Right lung (tissue), 10 donors: ENCODE results near the gene POLR3C. TPM values are rescaled to one million over a fixed set of nuclear protein-coding genes. Genes with fewer than 3 reads are reported as not detected.
"Not testable (repeated sequence)": the region's sequence is repeated elsewhere in the genome, so short reads cannot be mapped to it uniquely, and the experiment has no call there.

ENCODE experiments used
- DNase-seq, 2 donors: peaks; one replicate each; pipeline ENCODE4 v3.0.0-alpha.2; 2013
- long read RNA-seq, 8 donors: transcript quantifications; one replicate each; lab custom pipeline, GENCODE V29; 2026
- polyA plus RNA-seq, 5 donors: library from polyadenylated mRNA; unstranded; fragments of 120-200 nt; gene quantifications; one replicate each; pipeline versions ENCODE4 v1.2.1 to v1.2.3, GENCODE V29; 2013; ENCODE audit warnings: inconsistent platforms in 1 of 5, low replicate concordance in 1 of 5; ENCODE audit not compliant: insufficient read length in 5 of 5, insufficient read depth in 1 of 5

Gene POLR3C, protein sequence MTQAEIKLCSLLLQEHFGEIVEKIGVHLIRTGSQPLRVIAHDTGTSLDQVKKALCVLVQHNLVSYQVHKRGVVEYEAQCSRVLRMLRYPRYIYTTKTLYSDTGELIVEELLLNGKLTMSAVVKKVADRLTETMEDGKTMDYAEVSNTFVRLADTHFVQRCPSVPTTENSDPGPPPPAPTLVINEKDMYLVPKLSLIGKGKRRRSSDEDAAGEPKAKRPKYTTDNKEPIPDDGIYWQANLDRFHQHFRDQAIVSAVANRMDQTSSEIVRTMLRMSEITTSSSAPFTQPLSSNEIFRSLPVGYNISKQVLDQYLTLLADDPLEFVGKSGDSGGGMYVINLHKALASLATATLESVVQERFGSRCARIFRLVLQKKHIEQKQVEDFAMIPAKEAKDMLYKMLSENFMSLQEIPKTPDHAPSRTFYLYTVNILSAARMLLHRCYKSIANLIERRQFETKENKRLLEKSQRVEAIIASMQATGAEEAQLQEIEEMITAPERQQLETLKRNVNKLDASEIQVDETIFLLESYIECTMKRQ
- polyA plus RNA-seq = 10 to 100 TPM; 28.5 to 37.7 (median 35.9) TPM
- long read RNA-seq, donor 1, transcript POLR3C-201 (15 exons, 1,851 nt) = major isoform, 6 of 12 reads
- long read RNA-seq, donor 1, partial matches to known transcripts = 5 of 12 reads
- long read RNA-seq, donor 1, other reads (novel, unspliced or antisense) = 0 of 12 reads
- long read RNA-seq, donor 2, transcript POLR3C-201 (15 exons, 1,851 nt) = major isoform, 8 of 8 reads
- long read RNA-seq, donor 2, partial matches to known transcripts = 0 of 8 reads
- long read RNA-seq, donor 2, other reads (novel, unspliced or antisense) = 0 of 8 reads
- long read RNA-seq, donor 3, transcript POLR3C-201 (15 exons, 1,851 nt) = major isoform, 5 of 11 reads
- long read RNA-seq, donor 3, partial matches to known transcripts = 5 of 11 reads
- long read RNA-seq, donor 3, other reads (novel, unspliced or antisense) = 0 of 11 reads
- long read RNA-seq, donor 4, transcript POLR3C-201 (15 exons, 1,851 nt) = major isoform, 7 of 25 reads
- long read RNA-seq, donor 4, partial matches to known transcripts = 17 of 25 reads
- long read RNA-seq, donor 4, other reads (novel, unspliced or antisense) = 0 of 25 reads
- long read RNA-seq, donor 5, transcript POLR3C-201 (15 exons, 1,851 nt) = major isoform, 5 of 5 reads
- long read RNA-seq, donor 5, partial matches to known transcripts = 0 of 5 reads
- long read RNA-seq, donor 5, other reads (novel, unspliced or antisense) = 0 of 5 reads
- long read RNA-seq, donor 6, transcript POLR3C-201 (15 exons, 1,851 nt) = major isoform, 10 of 10 reads
- long read RNA-seq, donor 6, partial matches to known transcripts = 0 of 10 reads
- long read RNA-seq, donor 6, other reads (novel, unspliced or antisense) = 0 of 10 reads
- long read RNA-seq, donor 7, transcript POLR3C-201 (15 exons, 1,851 nt) = major isoform, 5 of 14 reads
- long read RNA-seq, donor 7, partial matches to known transcripts = 9 of 14 reads
- long read RNA-seq, donor 7, other reads (novel, unspliced or antisense) = 0 of 14 reads
- long read RNA-seq, donor 8 = 0 reads

DNA sequence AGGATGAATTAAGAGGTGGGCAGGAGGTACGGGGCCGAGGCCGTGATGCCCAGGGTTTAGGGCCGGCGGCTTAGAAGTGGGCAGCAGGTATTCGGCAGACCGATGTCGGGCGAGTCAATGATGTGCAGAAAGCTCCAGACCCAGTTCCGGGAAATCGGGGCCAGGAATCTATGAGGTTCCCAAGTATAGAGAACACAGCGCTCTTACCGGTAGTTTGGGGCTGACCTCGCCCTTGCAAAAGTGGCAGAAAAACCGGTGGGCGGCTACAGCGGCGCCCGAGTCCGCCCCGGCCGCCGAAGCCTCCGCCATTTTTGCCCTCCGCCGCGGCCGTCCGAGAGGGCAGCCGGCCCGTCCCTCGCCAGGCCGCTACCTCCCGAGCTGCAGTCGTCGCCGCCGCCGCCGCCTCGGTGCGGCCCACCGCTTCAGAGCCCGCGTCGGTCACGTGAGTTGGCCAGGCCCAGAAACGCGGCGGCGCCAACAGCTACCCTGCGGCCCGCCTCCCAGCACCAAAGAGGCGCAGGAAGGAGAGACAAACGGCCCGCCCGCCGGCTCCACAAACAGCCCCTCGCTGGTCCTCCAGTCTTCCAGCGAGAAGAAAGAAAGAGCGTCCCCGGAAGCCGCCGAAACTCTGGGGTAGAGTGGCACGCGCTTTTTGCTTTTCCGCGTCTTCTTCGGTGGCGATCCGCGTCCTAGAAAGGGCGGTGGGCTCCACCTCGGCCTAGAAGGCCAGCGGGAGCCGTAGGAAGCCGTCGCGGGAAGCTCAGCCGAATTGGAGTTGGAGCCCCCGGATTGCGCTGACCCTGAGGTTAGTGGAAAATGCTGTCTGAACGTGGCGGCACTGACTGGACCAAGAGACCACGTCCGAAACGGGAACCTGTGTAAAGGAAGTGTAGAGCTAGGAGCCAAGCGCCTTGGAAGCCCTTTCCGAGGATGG is at the start of gene POLR3C, which contains the start of gene RNF115:
Gene POLR3C (plus strand): TSS at position 636 of the 934 bp plus-strand sequence. CDS start 1,577 bp downstream, outside the sequence.
Gene RNF115 (minus strand): TSS at position 531 of the 934 bp plus-strand sequence. CDS start 222 bp downstream, at position 309.
- peak; percentile 86 to 88 for DNase-seq

DNA sequence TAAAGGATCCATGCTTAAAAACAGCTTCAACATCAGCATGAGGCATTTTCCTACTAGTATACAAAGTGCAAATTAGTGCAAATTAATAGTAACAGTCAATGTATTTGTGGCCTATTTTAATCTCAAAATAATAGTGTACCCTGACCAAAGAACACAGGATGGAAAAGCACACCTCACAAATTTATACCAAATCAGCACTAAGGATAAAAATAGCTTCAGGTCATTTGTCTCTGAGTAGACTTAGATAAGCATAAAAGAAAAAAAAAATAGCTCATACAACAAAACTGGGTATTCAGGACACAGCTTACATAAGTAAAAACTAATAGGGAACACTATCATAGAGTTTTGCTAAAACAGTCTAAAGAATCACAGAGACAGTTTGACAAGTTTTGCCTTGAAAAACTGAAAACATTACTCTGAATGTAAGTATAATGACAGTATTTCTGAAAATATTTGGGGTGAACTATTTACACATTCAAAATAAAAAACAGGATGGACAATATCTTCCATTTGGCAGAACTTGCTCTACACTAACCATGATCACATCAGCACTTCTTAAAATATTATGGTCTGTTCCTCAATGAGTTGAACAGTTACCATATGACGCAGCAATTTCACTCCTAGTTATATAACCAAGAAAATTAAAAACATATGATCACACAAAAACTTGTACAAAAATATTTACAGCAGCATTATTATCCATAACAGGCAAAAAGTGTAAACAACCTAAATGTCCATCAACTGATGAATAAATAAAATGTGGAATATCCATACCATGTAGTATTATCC is 46.4 kb upstream of the POLR3C start:
- DNase-seq = no peak

DNA sequence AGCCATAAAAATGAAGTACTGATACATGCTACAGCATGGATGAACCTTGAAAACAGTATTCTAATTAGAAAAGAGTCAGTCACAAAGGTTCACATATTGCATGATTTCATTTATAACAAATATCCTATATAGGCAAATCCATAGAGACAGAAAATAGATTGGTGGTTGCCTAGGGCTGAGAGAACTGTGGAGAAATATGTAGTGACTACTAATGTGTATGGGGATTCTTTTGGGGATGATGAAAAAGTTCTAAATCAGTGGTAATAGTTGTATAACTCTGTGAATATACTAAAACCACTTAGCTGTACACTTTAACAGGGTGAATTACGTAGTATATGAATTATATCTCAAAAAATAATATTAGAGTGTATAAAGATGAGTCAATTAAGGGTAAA is 45.9 kb upstream of the POLR3C start:
- DNase-seq = no peak

DNA sequence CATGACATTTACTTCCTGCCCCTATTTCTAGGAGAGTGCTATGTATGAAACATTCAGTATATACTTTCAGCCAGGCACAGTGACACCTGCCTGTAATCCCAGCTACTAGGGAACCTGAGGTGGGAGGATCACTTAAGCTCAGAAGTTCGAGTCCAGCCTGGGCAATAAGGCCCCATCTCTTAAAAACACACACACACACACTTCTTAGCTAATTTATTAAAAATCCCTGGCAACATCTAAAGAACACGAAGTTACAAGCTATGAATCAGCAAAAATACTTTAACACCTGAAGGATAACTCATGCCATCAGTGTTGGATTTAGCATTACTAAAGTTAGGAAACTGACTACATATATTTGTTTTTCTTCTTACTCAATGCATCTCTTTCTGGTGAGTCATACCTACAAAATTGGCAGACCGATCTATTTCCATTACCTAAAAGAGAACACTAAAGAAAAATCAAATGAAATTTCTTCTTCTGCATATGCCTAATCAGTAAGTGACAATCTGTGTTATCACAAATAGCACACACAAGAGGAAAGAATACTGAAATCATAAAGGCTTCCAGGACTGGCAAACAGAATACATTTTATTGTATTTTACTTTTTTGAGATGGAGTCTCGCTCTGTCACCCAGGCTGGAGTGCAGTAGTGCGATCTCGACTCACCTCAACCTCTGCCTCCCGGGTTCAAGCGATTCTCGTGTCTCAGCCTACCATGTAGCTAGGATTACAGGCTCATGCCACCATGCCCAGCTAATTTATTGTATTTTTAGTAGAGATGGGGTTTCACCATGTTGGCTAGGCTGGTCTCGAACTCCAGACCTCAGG is 41.5 kb upstream of the POLR3C start:
- DNase-seq = no peak

DNA sequence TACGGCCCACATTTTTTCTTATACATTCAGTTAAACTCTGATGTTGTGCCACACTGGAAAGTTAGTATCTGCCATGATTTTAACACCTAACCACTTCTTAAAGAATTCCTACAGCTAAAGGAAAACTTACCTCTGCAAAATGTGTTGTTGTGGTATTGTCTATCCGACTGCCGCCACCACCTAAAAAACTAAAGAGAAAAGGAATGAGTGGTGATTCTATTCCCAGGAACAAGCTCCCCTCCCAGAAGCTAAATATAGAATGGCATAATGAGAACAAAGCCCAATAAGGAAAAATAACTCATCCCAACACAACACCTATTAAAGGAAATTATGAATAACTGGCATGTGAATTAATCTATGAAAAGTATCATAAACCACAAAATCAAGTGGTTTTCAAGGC is 39.6 kb upstream of the POLR3C start:
- DNase-seq = no peak

DNA sequence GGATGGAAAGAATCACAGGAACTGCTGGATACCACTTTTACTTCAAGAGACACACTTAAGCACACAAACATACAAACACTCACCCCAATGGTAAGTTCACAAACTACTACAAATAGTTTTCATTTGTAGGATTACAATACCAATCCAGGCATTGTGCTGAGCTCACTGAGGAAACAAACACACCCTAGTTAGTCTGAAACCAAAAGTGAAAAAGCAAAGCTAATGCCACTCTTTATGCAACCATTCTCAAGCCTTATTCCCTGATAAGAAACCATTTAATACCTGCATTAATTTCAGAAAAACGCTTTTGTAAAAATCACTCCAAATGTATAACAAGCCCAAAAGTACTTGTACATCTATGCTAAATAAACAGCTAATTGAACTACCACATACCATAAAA is 38.5 kb upstream of the POLR3C start:
- no peak for DNase-seq

DNA sequence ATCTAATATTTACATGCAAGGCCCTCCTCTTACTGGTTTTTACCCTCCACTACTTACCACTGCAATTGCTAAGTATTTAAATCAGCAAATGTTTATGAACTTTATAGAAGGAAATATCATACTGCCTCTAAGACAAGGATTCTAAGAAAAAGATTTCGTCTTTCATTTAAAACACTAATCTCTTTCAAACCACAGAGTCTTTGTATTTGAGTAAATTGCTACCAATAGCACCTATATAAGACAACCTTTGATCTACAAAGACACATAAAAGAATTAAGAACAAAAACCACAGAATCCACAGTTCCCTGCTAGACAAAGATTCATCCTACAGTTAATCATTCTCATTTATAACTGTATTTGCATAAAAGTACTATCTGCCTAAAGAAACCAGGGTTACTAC is 37.7 kb upstream of the POLR3C start:
- no peak for DNase-seq

DNA sequence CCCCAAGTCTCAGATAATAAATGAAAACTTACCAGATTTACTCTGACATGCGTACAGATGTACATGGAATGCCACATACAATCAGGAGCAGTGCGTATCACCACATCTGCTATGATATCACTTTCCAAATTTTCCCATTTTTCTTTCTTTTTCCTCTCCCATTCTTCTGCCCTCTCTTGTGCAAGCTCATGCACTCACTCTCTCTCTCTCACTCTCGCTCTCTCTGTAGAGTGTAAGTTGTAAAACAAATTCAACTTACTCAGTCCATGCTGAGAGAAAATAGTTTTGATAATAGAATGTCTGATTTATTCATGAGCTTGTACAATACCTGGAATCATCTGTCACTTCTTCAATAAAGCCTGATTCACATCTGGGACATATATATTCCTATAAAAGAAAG is 35.4 kb upstream of the POLR3C start:
- no peak for DNase-seq

DNA sequence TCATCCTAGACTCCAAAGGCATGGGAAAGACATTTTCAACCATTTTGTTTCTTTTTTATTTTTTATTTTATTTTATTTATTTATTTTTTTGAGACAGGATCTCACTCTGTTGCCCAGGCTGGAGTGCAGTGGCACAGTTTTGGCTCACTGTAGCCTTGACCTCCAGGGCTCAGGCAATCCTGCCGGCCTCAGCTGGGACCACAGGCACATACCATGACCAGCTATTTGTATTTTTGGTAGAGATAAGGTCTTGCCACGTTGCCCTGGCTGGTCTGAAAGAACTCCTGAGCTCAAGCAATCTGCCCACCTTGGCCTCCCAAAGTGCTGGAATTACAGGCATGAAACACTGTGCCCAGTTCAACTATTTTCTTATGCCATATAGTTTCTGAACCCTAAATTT is 32.1 kb upstream of the POLR3C start:
- not testable (repeated sequence) for DNase-seq

DNA sequence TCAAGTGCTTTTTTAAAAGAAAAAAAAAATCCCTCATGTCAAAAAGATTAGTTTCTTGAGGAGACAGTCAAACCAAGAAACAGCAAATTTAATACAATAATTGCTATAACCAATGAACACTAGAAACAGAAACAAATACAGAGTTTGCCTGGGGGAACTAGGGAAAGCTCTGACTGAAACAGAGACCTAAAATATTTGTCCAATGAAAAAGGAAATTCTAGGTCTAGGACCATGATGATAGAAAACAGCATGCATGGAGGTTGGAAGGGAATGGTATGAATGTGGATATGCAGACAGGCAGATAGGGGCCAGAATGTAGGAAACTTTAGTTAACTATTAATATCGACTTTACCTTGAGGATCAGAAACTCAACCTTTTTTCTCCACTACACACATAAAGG is 31.5 kb upstream of the POLR3C start:
- no peak for DNase-seq

DNA sequence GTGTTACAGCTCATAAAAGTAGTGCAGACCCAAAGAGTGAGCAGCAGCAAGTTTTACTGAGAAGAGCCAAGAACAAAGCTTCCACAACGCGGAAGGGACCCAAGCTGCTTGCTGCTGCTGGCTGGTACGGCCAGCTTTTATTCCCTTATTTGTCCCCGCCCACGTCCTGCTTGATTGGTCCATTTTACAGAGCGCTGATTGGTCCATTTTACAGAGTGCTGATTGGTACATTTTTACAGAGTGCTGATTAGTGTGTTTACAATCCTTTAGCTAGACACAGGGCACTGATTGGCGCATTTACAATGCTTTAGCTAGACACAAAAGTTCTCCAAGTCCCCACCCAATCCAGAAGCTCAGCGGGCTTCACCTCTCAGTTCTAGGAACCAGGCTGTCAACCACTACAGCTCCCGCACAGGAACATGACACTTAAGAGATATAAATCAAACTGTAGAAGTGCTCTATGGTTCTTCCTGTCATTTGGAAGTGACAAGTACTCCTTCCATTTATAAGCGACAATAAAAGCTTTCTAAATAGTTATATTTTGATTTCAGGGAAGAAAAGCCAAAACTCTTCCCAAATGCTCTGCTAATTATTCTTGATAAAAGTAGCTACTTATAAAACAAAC is 28.6 kb upstream of the POLR3C start:
- DNase-seq = no peak

DNA sequence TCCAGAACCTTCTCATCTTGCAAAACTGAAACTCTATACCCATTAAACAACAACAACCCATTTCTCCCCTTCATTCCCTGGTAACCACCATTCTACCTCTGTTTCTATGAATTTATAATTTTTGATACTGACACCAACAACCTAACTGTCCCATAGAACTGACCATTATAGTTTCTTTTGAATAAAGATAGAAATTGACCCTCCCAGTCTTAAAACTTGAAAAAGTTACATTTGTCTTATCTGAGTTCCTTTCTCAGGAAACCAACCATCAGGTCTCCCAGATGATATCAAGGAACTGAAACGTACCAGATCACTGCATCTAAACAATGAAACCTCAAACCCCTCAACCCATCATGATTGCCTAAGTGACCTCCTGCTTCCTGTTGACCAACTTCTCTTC is 27.2 kb upstream of the POLR3C start:
- no peak for DNase-seq

DNA sequence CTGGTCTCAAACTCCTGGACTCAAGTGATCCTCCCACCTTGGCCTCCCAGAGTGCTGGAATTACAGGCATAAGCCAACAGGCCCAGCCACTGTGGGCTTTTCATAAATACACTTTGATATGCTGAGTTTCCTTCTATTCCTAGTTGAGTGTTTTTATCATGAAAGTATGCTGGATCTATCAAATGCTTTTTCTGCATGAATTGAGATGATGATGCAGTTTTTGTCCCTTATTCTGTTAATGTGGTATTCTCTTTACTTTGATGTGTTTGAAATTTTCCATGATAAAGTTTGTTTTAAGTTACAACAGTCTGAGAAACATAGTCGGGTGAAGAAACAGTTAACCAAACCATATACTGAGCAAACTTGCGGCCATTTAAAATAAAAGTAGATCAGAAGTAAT is 24.2 kb upstream of the POLR3C start:
- no peak for DNase-seq

DNA sequence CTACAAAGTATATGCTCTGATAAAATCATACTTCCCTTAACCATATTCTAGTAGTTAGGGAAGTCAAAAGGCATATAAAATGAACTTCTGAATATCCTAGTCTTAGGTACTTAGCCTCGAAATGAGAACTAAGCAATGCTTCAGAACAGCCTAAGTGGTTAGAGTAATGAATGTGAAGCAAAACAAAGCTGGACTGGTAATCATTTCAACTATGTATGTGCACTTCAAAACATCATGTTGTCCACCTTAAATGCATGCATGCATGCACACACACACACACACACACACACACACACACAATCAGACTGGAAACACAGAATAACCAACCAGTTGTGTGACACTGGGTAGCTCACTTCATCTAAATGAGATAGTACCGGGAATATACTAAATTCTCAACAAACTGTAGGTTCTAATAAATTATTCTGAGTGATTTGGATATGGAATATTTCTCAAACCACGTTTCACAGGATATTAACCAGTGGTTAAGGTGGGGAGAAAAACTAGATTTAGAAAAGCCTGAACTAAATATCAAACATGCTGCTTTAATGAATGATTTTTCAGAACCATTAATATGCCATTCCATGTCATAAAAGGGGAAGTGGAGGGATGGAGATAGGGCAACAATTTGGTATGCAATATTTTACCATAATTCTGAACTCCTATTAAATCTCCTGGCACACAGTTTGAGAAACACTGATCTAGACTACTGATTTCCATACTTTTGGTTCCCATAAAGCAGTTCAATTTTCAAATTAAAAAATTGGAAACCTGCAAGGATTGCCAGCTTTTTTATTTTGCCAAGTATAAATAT is 19.6 kb upstream of the POLR3C start:
- DNase-seq = no peak

DNA sequence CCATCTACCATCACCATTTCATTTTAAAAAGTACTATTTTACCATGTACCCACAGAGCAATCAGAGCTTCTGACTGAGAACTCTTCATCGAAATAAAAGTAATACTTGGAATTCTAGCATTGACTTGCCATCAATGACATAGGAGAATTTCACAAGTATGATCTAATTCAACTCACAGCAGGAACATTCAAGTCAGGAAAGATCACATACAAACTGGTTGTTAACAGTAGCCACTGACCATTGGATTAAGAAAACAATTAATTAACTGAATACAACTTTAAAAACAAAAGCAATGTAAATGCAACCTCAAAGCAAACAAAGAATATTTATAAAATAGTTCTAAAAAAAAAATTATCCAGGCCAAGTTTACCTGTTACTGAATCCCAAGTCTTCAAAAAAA is 18.9 kb upstream of the POLR3C start:
- no peak for DNase-seq

DNA sequence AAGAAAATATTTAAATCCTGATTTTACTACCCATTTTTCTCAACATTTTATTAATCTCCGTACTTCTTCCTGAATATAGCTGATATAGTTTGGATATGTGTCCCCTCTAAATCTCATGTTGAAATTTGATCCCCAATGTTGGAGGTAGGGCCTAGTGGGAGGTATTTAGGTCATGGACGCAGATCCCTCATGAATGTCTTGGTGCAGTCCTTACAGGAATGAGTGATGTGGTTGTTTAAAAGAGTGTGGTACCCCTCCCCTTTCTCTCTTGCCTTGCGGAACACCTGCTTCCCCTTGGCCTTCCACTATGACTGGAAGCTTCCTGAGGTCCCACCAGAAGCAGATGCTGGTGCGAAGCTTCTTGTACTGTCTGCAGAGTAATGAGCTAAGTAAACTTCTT is 17.6 kb upstream of the POLR3C start:
- DNase-seq = no peak

DNA sequence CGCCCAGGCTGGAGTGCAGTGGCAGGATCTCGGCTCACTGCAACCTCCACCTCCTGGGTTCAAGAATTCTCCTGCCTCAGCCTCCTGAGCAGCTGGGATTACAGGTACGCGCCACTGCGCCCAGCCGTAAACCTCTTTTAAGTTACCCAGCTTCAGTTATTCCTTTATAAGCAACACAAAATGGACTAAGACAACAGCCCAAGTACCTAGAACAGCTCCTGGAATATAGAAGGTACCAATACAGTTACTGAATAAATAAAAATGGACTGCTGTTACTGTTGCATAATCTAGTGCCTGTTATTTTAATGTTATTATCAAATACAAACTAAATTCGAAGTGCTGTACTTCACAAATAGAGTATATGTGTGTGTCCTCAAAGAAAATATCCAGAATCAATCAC is 17.2 kb upstream of the POLR3C start:
- no peak for DNase-seq
